Stomach (tissue), 9 donors: ENCODE data around the gene ZBTB49. TPM values are rescaled to one million over a fixed set of nuclear protein-coding genes. Genes with fewer than 3 reads are reported as not detected.

Experiments used
- DNase-seq, 2 donors: peaks; one replicate each; pipeline versions ENCODE4 v3.0.0 to v3.0.0-alpha.2; 2013 to 2019
- H3K27ac ChIP-seq, 5 donors: fragments of 200-600 bp in 4 of 5; sonication (generic) in 4 of 5; one replicate each; pipeline ENCODE4 v1.5.1; 2013 to 2019; ENCODE audit warnings: mild to moderate bottlenecking in 1 of 5, moderate library complexity in 1 of 5
- H3K27me3 ChIP-seq, 3 donors: fragments of 200-600 bp; sonication (generic); one replicate each; pipeline ENCODE4 v1.5.1; 2017 to 2019; ENCODE audit warnings: mixed run types in 1 of 3
- H3K36me3 ChIP-seq, 4 donors: fragments of 200-600 bp; sonication (generic); 1 replicate in 3 of 4; 2 replicates in 1 of 4; pipeline ENCODE4 v1.5.1; 2016 to 2019
- H3K4me1 ChIP-seq, 4 donors: fragments of 200-600 bp; sonication (generic); one replicate each; pipeline ENCODE4 v1.5.1; 2016 to 2019
- H3K4me3 ChIP-seq, 4 donors: fragments of 200-600 bp; sonication (generic) in 3 of 4; one replicate each; pipeline ENCODE4 v1.5.1; 2016 to 2019; ENCODE audit warnings: mild to moderate bottlenecking in 1 of 4
- H3K9me3 ChIP-seq, 4 donors: fragments of 200-600 bp; sonication (generic); one replicate each; pipeline ENCODE4 v1.5.1; 2016 to 2019
- EP300 ChIP-seq: sonication (generic); formaldehyde crosslinking; IDR thresholded peaks from one replicate; pipeline ENCODE4 v1.6.1; 2017; ENCODE audit warnings: antibody characterized with exemption
- POLR2A ChIP-seq, 4 donors: fragments of 450-650 bp; IDR thresholded peaks; one replicate each; pipeline ENCODE4 v1.6.1; 2016; ENCODE audit warnings: antibody characterized with exemption in 4 of 4, control low read depth in 2 of 4, mild to moderate bottlenecking in 1 of 4, moderate library complexity in 1 of 4
- POLR2AphosphoS5 ChIP-seq, 3 donors: sonication (generic); formaldehyde crosslinking; IDR thresholded peaks; one replicate each; pipeline ENCODE4 v1.6.1; 2016; ENCODE audit warnings: antibody characterized with exemption in 3 of 3
- WGBS, 5 donors: extraction: QIAGEN DNeasy Blood & Tissue Kit in 3 of 5; methylation state at CpG; one replicate each; pipeline versions ENCODE4 v1.1.5 to v1.1.7; 2013 to 2018; 5-methylcytosine and 5-hydroxymethylcytosine counted together
- intact Hi-C: fragments of 100-400 bp; cut with DNase I; formaldehyde crosslinking; loops from one replicate; pipeline ENCODE4 v1.15.1; 2023; ENCODE audit warnings: low total_unique reads
- polyA plus RNA-seq, 3 donors: library from polyadenylated mRNA; stranded (reverse); fragments of 200-250 nt; gene quantifications; one replicate each; pipeline ENCODE4 v1.2.3, GENCODE V29; 2013
- total RNA-seq, 5 donors: library from RNA; depleted of rRNA; stranded (reverse); fragments of >200 nt; gene quantifications; one replicate each; pipeline versions ENCODE4 v1.1.0 to v1.2.3, GENCODE V29; 2014 to 2016
- TF ChIP-seq, protein P1 (sequence below), 7 experiments: fragments of 450-650 bp in 4 of 7; fragments of 200-600 bp in 3 of 7; sonication (generic) in 3 of 7; IDR thresholded peaks; one replicate each; pipeline ENCODE4 v1.5.1; 2016 to 2019; ENCODE audit warnings: antibody characterized with exemption in 7 of 7, control low read depth in 2 of 7, mild to moderate bottlenecking in 1 of 7
- donor health status: healthy with polysubstance abuse.
- donor health status: Bipolar disorder and iron deficiency.
- donor health status: healthy.

The ZBTB49 gene
- total and polyA plus RNA-seq, 8 donors: 0.29 to 7.6 (median 2.7) TPM; not detected in 1

DNA sequence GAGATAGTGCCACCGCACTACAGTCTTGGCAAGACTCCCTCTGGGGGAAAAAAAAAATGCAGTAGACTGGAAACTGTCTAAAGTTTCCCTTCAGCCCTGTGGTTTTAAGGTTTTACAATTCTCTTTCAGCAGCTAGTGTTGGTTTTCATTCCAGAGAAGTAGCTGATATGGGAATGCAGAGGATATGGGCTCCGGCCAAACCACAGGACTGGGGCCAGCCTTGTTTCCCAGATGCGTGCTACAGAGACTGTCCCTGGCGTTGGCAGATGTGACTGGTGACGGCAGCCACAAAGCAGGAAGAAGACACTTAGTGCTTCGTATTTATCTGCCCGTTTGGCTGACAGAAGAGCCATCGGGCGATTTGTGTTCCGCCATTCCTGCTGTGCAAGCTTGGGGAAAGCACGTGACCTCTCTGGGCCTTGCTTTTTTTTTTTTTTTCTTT lies 43.2 kb downstream of the ZBTB49 start:
- H3K4me1 ChIP-seq: peaks cover 0 to 5% (median 0%) of the 10 kb centered on the region in 4 donors
- TF ChIP-seq POLR2AphosphoS5 (IDR thresholded peaks at IDR 0.05) (no peak), POLR2A (IDR thresholded peaks at IDR 0.05) (no peak), EP300 (no peak)
- TF ChIP-seq, protein P1, sequence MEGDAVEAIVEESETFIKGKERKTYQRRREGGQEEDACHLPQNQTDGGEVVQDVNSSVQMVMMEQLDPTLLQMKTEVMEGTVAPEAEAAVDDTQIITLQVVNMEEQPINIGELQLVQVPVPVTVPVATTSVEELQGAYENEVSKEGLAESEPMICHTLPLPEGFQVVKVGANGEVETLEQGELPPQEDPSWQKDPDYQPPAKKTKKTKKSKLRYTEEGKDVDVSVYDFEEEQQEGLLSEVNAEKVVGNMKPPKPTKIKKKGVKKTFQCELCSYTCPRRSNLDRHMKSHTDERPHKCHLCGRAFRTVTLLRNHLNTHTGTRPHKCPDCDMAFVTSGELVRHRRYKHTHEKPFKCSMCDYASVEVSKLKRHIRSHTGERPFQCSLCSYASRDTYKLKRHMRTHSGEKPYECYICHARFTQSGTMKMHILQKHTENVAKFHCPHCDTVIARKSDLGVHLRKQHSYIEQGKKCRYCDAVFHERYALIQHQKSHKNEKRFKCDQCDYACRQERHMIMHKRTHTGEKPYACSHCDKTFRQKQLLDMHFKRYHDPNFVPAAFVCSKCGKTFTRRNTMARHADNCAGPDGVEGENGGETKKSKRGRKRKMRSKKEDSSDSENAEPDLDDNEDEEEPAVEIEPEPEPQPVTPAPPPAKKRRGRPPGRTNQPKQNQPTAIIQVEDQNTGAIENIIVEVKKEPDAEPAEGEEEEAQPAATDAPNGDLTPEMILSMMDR (IDR thresholded peaks at IDR 0.05): no peak
- no peak overlapping the region for H3K27ac ChIP-seq
- intact Hi-C loops: no loop called here
- no peak overlapping the region for H3K4me3 ChIP-seq
- no peaks in the 10 kb centered on the region for H3K9me3 ChIP-seq
- 32 to 51% (median 37%) methylated on average over 11 of the region's 11 CpGs for WGBS, 5 donors
- H3K36me3 ChIP-seq: no peaks in the 10 kb centered on the region
- DNase-seq: peak; percentile 38 to 49
- no peaks in the 10 kb centered on the region for H3K27me3 ChIP-seq

DNA sequence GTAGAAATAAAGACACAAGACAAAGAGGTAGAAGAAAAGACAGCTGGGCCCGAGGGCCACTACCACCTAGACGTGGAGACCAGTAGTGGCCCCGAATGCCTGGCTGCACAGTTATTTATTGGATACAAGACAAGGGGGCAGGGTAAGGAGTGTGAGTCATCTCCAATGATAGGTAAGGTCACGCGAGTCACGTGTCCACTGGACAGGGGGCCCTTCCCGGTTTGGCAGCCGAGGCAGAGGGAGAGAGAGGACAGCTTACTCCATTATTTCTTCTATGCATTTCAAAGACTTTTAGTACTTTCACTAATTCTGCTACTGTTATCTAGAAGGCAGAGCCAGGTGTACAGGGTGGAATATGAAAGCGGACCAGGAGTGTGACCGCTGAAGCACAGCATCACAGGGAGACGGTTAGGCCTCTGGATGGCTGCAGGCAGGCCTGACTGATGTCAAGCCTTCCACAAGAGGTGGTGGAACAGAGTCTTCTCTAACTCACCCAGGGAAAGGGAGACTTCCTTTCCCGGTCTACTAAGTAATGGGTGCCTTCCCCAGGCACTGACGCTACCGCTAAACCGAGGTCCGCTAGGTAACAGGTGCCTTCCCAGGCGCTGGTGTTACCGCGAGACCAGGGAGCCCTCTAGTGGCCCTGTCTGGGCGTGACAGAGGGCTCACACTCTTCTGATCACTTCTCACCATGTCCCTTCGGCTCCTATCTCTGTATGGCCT lies 44.9 kb downstream of the ZBTB49 start:
- Histone ChIP-seq H3K4me1 (peaks cover 0 to 5% (median 0%) of the 10 kb centered on the region in 4 donors), H3K36me3 (no peaks in the 10 kb centered on the region), H3K4me3 (no peak overlapping the region), H3K9me3 (no peaks in the 10 kb centered on the region), H3K27me3 (peaks cover 0 to 5% (median 0%) of the 10 kb centered on the region in 3 donors), H3K27ac (no peak overlapping the region)
- intact Hi-C loops: loop anchor here (5.0 kb wide), 1 partner anchor 78 kb away; no protein-coding TSS in a partner anchor
- TF ChIP-seq, protein P1 (IDR thresholded peaks at IDR 0.05): peak in 5 of 7 experiments; percentile 40 to 80 (median 46)
- no peak for TF ChIP-seq POLR2AphosphoS5 (IDR thresholded peaks at IDR 0.05)
- no peak for TF ChIP-seq EP300
- no peak for TF ChIP-seq POLR2A (IDR thresholded peaks at IDR 0.05)
- 44 to 49% (median 47%) methylated on average over 21 of the region's 21 CpGs for WGBS, 5 donors
- DNase-seq: peak; percentile 81 to 83

DNA sequence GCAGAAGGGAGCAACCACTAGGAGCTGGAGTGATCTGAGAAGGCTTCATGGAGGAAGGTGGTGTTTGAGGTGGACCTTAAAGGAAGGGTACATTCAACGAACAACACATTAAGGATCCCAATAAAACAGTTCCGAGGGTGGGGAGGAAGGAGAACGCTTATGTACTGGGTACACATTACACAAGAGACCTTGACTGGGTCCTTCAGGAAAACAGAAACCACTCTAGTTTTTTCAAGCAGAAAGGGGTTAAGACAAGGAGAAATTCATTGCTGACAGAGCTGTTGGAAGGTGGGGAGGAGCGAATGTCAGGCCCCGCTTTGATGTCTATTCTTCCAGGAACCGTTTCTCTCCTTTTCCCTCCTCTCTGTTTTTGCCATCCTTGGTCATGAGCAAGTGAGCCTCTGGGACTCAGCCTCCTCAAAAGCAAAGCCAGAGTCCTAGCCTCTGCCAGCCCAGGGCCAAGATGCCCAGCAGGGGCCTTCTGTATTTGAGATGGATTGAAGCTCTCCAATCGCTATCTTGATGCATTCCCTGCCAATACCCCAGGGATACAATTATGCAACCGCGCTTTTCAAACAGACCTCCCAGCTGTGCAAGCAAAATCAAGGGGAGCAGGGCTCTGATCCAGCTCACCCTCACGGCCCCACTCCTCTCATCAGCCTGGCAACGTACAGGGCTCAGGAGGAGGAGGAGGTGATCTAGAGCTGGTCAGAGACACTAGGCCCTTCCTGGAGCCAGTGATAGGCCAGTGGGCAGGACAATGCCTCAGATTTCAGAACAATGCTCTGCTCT lies 48.4 kb downstream of the ZBTB49 start:
- H3K9me3 ChIP-seq: no peaks in the 10 kb centered on the region
- intact Hi-C loops: loop anchor here (5.0 kb wide), 1 partner anchor 81 kb away; no protein-coding TSS in a partner anchor
- no peak for TF ChIP-seq POLR2A (IDR thresholded peaks at IDR 0.05)
- TF ChIP-seq EP300: no peak
- TF ChIP-seq, protein P1 (IDR thresholded peaks at IDR 0.05): no peak
- TF ChIP-seq POLR2AphosphoS5 (IDR thresholded peaks at IDR 0.05): no peak

DNA sequence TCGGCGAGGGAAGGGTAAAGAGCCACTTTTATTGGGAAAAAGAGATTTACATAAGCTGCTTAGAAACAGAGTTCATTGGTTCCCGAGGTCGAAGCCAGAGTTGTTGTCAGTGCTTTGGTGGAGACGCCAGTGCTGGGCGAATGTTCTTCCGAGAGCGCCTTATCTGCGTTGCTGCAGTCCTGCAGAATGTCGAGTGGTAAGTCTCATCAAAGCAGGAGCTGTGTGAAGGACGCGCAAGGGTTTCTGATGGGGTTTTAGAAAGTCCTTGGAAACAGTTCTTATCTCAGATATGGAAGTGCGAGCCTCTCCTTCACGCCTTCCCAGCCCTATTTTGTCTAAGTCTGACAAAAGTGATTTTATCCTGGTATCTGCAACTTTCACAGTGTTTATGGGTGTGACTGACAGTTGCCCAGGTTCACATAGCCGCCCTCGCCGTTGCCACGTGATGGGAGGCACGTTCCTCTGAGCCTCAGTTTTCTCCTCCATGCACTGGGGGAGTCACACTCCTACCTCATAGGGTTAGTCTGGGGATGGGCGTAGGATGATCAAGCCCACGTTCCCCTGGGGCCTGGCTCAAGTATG lies 49.5 kb downstream of the ZBTB49 start:
- no peaks in the 10 kb centered on the region for H3K36me3 ChIP-seq
- no peaks in the 10 kb centered on the region for H3K4me1 ChIP-seq
- intact Hi-C loops: loop anchor here (5.0 kb wide), 1 partner anchor 82 kb away; no protein-coding TSS in a partner anchor
- H3K27me3 ChIP-seq: peaks cover 0 to 13% (median 0%) of the 10 kb centered on the region in 3 donors
- H3K9me3 ChIP-seq: no peaks in the 10 kb centered on the region
- TF ChIP-seq POLR2A (IDR thresholded peaks at IDR 0.05) (no peak), POLR2AphosphoS5 (IDR thresholded peaks at IDR 0.05) (no peak), EP300 (no peak)
- TF ChIP-seq, protein P1 (IDR thresholded peaks at IDR 0.05): no peak
- no peak overlapping the region for H3K27ac ChIP-seq
- DNase-seq: peak in 1 of 2 donors; percentile 36
- 39 to 49% (median 42%) methylated on average over 21 of the region's 21 CpGs for WGBS, 5 donors
- no peak overlapping the region for H3K4me3 ChIP-seq

More for the DNA sequence above, 48.4 kb downstream of the ZBTB49 start:
- WGBS, 5 donors: 57 to 67% (median 64%) methylated on average over 11 of the region's 11 CpGs
- Histone ChIP-seq H3K27me3 (peaks cover 0 to 10% (median 0%) of the 10 kb centered on the region in 3 donors), H3K4me1 (no peaks in the 10 kb centered on the region), H3K27ac (no peak overlapping the region), H3K36me3 (no peaks in the 10 kb centered on the region), H3K4me3 (no peak overlapping the region)
- no peak for DNase-seq
